HCT116 (cell line): ENCODE data around the gene FNDC11. TPM values are rescaled to one million over a fixed set of nuclear protein-coding genes. Genes with fewer than 3 reads are reported as not detected.

Experiments
- ATAC-seq: fragments of 200-7000 bp; cut with Tn5 transposase; 2 replicates; pipeline ENCODE4 v1.9.1; 2020; ENCODE audit warnings: mild to moderate bottlenecking, moderate library complexity
- BruUV-seq: library from RNA; stranded (reverse); fragments of 400-500 nt; replicated peaks from 2 replicates; lab custom pipeline; 2021; lab: Mats Ljungman, UMichigan
- CTCF ChIA-PET: fragments of 300-600 bp; sonication (Branson Sonifier 250); formaldehyde crosslinking; loops from one replicate; lab custom pipeline; 2021; ENCODE audit warnings: antibody characterized with exemption; lab: Charles Lee
- POLR2A ChIA-PET: fragments of 300-600, 350-600 bp; sonication (Branson Sonifier 250); formaldehyde crosslinking; loops from one replicate; lab custom pipeline; 2021; ENCODE audit warnings: antibody characterized with exemption; lab: Charles Lee
- RAD21 ChIA-PET, 2 experiments: fragments of 300-600 bp; sonication (Branson Sonifier 250); formaldehyde crosslinking; loops; one replicate each; lab custom pipeline; 2023; ENCODE audit warnings: low total read pairs in 2 of 2; ENCODE audit not compliant: uncharacterized antibody in 2 of 2, unreplicated experiment in 2 of 2, low non-redundant PET in 1 of 2; lab: Charles Lee
- DNase-seq: peaks from one replicate; pipeline ENCODE4 v3.0.0-alpha.2; 2010; ENCODE audit warnings: low read depth, low spot score
- H2AFZ ChIP-seq: fragments of 200-600 bp; shearing (Covaris generic), sonication (generic); 2 replicates; pipeline ENCODE4 v1.6.1; 2017; ENCODE audit warnings: low read depth, mixed run types, mixed read lengths, antibody characterized with exemption, low read length; ENCODE audit not compliant: poor library complexity, severe bottlenecking
- H3K27ac ChIP-seq: 2 replicates; pipeline ENCODE4 v1.5.1; 2012; ENCODE audit warnings: low read depth, low read length
- H3K27me3 ChIP-seq: fragments of 200-600 bp; sonication (generic); 2 replicates; pipeline ENCODE4 v1.6.1; 2016; ENCODE audit warnings: mixed run types, low read length, mixed read lengths; ENCODE audit not compliant: insufficient read depth
- H3K36me3 ChIP-seq, 2 experiments: fragments of 200-500 bp in 1 of 2; fragments of 200-600 bp in 1 of 2; sonication (Bioruptor generic) in 1 of 2; sonication (generic) in 1 of 2; 2 replicates each; pipeline versions ENCODE4 v1.5.1 to v1.6.1; 2014 to 2016; ENCODE audit warnings: low read length in 2 of 2, inconsistent platforms in 1 of 2, mixed read lengths in 1 of 2, mixed run types in 1 of 2; ENCODE audit not compliant: insufficient read depth in 2 of 2, control insufficient read depth in 1 of 2
- H3K4me1 ChIP-seq, 2 experiments: fragments of 200-600 bp in 1 of 2; sonication (generic) in 1 of 2; 2 replicates each; pipeline versions ENCODE4 v1.5.1 to v1.6.1; 2012 to 2017; ENCODE audit warnings: low read length in 2 of 2, inconsistent platforms in 1 of 2, mild to moderate bottlenecking in 1 of 2, mixed read lengths in 1 of 2, mixed run types in 1 of 2, moderate library complexity in 1 of 2; ENCODE audit not compliant: insufficient read depth in 2 of 2, control insufficient read depth in 1 of 2
- H3K4me2 ChIP-seq: fragments of 200-600 bp; sonication (generic); 2 replicates; pipeline ENCODE4 v1.6.1; 2017; ENCODE audit warnings: mixed run types, low read length, mixed read lengths
- H3K4me3 ChIP-seq, 2 experiments: fragments of 200-600 bp in 1 of 2; sonication (generic) in 1 of 2; replicated peaks in 1 of 2; 2 replicates each; pipeline ENCODE4 v1.5.1; 2011 to 2016; ENCODE audit warnings: low read length in 2 of 2, control low read depth in 1 of 2, low read depth in 1 of 2, mild to moderate bottlenecking in 1 of 2, mixed read lengths in 1 of 2, mixed run types in 1 of 2
- H3K79me2 ChIP-seq: fragments of 200-600 bp; sonication (generic); 2 replicates; pipeline ENCODE4 v1.6.1; 2017; ENCODE audit warnings: mild to moderate bottlenecking, mixed run types, low read length, moderate library complexity, mixed read lengths; ENCODE audit not compliant: insufficient read depth
- H3K9ac ChIP-seq: fragments of 200-600 bp; sonication (generic); 2 replicates; pipeline ENCODE4 v1.6.1; 2016; ENCODE audit warnings: low read length, mixed read lengths
- H3K9me2 ChIP-seq: fragments of 200-600 bp; sonication (generic), shearing (Covaris generic); 2 replicates; pipeline ENCODE4 v1.6.1; 2017; ENCODE audit warnings: mixed run types, mild to moderate bottlenecking, moderate library complexity; ENCODE audit not compliant: insufficient read depth
- H3K9me3 ChIP-seq, 2 experiments: fragments of 200-500 bp in 1 of 2; fragments of 200-600 bp in 1 of 2; sonication (Bioruptor generic) in 1 of 2; sonication (generic) in 1 of 2; 2 replicates each; pipeline ENCODE4 v1.6.1; 2014 to 2017; ENCODE audit warnings: low read length in 2 of 2, mixed read lengths in 2 of 2, inconsistent platforms in 1 of 2, low read depth in 1 of 2, mild to moderate bottlenecking in 1 of 2, mixed run types in 1 of 2, moderate library complexity in 1 of 2; ENCODE audit not compliant: control insufficient read depth in 1 of 2, insufficient read depth in 1 of 2
- H4K20me1 ChIP-seq: fragments of 200-600 bp; sonication (generic), shearing (Covaris generic); 2 replicates; pipeline ENCODE4 v1.6.1; 2017; ENCODE audit warnings: mixed run types, mild to moderate bottlenecking, moderate library complexity; ENCODE audit not compliant: insufficient read depth
- CBX3 ChIP-seq: IDR thresholded peaks from 2 replicates; pipeline ENCODE4 v1.6.1; 2012; ENCODE audit warnings: low read depth
- CEBPB ChIP-seq: IDR thresholded peaks from 2 replicates; pipeline ENCODE4 v1.6.1; 2012; ENCODE audit warnings: low read depth
- EGR1 ChIP-seq: IDR thresholded peaks from 2 replicates; pipeline ENCODE4 v1.6.1; 2012; ENCODE audit warnings: low read depth
- ELF1 ChIP-seq: IDR thresholded peaks from 2 replicates; pipeline ENCODE4 v1.6.1; 2012; ENCODE audit warnings: low read depth, borderline replicate concordance
- EZH2 ChIP-seq: fragments of 200-600 bp; sonication (generic); IDR thresholded peaks from 2 replicates; pipeline ENCODE4 v1.6.1; 2017; ENCODE audit warnings: antibody characterized with exemption, mixed run types
- EZH2phosphoT487 ChIP-seq: fragments of 200-600 bp; IDR thresholded peaks from 2 replicates; pipeline ENCODE4 v1.6.1; 2018; ENCODE audit warnings: antibody characterized with exemption, borderline replicate concordance
- JUND ChIP-seq: IDR thresholded peaks from 2 replicates; pipeline ENCODE4 v1.6.1; 2012
- POLR2A ChIP-seq: IDR thresholded peaks from 2 replicates; pipeline ENCODE4 v1.7.0; 2011; ENCODE audit warnings: borderline replicate concordance; ENCODE audit not compliant: insufficient read depth, insufficient read length; ENCODE audit errors: extremely low read depth
- REST ChIP-seq: IDR thresholded peaks from 2 replicates; pipeline ENCODE4 v1.6.1; 2012; ENCODE audit warnings: low read depth
- SIN3A ChIP-seq: IDR thresholded peaks from 2 replicates; pipeline ENCODE4 v1.6.1; 2012; ENCODE audit warnings: low read depth
- SP1 ChIP-seq: IDR thresholded peaks from 2 replicates; pipeline ENCODE4 v1.6.1; 2012; ENCODE audit warnings: low read depth
- SRF ChIP-seq: IDR thresholded peaks from 2 replicates; pipeline ENCODE4 v1.6.1; 2012; ENCODE audit warnings: low read depth
- TCF7L2 ChIP-seq: IDR thresholded peaks from 2 replicates; pipeline ENCODE4 v1.7.0; 2011; ENCODE audit warnings: borderline replicate concordance, inconsistent platforms; ENCODE audit not compliant: insufficient read depth, insufficient read length; ENCODE audit errors: extremely low read depth
- YY1 ChIP-seq: IDR thresholded peaks from 2 replicates; pipeline ENCODE4 v1.6.1; 2011; ENCODE audit warnings: low read length, low read depth, moderate library complexity, mild to moderate bottlenecking; ENCODE audit not compliant: insufficient replicate concordance; ENCODE audit errors: extremely low read depth
- ZBTB33 ChIP-seq: IDR thresholded peaks from 2 replicates; pipeline ENCODE4 v1.6.1; 2011; ENCODE audit warnings: mild to moderate bottlenecking, low read length, moderate library complexity; ENCODE audit not compliant: insufficient replicate concordance; ENCODE audit errors: extremely low read depth
- ZFX ChIP-seq: fragments of 450-650 bp; IDR thresholded peaks from 2 replicates; pipeline ENCODE4 v1.6.1; 2017
- ZNF274 ChIP-seq: fragments of 200-500 bp; sonication (Bioruptor generic); IDR thresholded peaks from 2 replicates; pipeline ENCODE4 v1.6.1; 2014; ENCODE audit warnings: mild to moderate bottlenecking, low read depth, low read length, inconsistent platforms
- intact Hi-C: fragments of 100-400 bp; cut with micrococcal nuclease; formaldehyde crosslinking; loops from 2 replicates; pipeline ENCODE4 v1.10.0; 2022
- total RNA-seq: library from RNA; stranded (reverse); gene quantifications from one replicate; pipeline ENCODE4 v1.2.1, GENCODE V29; 2021; ENCODE audit not compliant: unreplicated experiment

Gene FNDC11
- total RNA-seq, 1 experiment from 2014 or later: 5.5 TPM

- H3K9me2 ChIP-seq: no peaks in the 10 kb centered on the region
- no peaks in the 10 kb centered on the region for H3K79me2 ChIP-seq
- H3K36me3 ChIP-seq: no peaks in the 10 kb centered on the region
- no peak for TF ChIP-seq ZBTB33
- TF ChIP-seq CEBPB: no peak
- TF ChIP-seq REST: no peak
- TF ChIP-seq CBX3: no peak
- TF ChIP-seq SIN3A: no peak
- TF ChIP-seq TCF7L2: no peak
- TF ChIP-seq ZFX: no peak
- TF ChIP-seq SP1: no peak
- no peak for TF ChIP-seq JUND
- no peak for TF ChIP-seq EZH2phosphoT487
- no peak for TF ChIP-seq EGR1
- TF ChIP-seq POLR2A: no peak
- no peak for TF ChIP-seq SRF
- TF ChIP-seq EZH2: no peak
- no peak for TF ChIP-seq ZNF274
- no peak for TF ChIP-seq ELF1
- TF ChIP-seq YY1: no peak
- no peak for ATAC-seq
- BruUV-seq: no TSS peak
- intact Hi-C loops: no loop called here
- no peaks in the 10 kb centered on the region for H4K20me1 ChIP-seq
- POLR2A ChIA-PET: no interaction called here
- no peak for DNase-seq
- CTCF ChIA-PET: no interaction called here
- no peak overlapping the region for H3K9ac ChIP-seq
- no peak overlapping the region for H3K4me3 ChIP-seq
- no peak overlapping the region for H3K4me2 ChIP-seq
- H2AFZ ChIP-seq: no peak overlapping the region
- H3K27me3 ChIP-seq: no peaks in the 10 kb centered on the region
- peaks cover 27 to 46% of the 10 kb centered on the region in 2 experiments for H3K4me1 ChIP-seq
- H3K27ac ChIP-seq: no peak overlapping the region
- RAD21 ChIA-PET: no interaction called here
- H3K9me3 ChIP-seq: no peaks in the 10 kb centered on the region
Observed at GRCh38 chr20:63549679-63550282, 4.2 kb upstream of the FNDC11 start.
